A549 (cell line): ENCODE measurements around the gene OXTR. TPM values are rescaled to one million over a fixed set of nuclear protein-coding genes. Genes with fewer than 3 reads are reported as not detected.
A peak's percentile ranks its signal among the peaks of the same experiment; 100 is the strongest.

ENCODE experiments used
- ATAC-seq, 2 experiments: fragments of 200-7000 bp in 1 of 2; fragments of >200 bp in 1 of 2; cut with Nextera tagmentation in 1 of 2; cut with Tn5 transposase in 1 of 2; 3 replicates each; pipeline versions ENCODE4 v1.8.0 to v1.9.1; 2018 to 2020; ENCODE audit warnings: mild to moderate bottlenecking in 1 of 2, moderate library complexity in 1 of 2
- CTCF ChIA-PET: fragments of 300-600 bp; sonication (Branson Sonifier 250); formaldehyde crosslinking; extraction: SDS; loops from one replicate; lab custom pipeline; 2021; ENCODE audit warnings: antibody characterized with exemption, inconsistent platforms; lab: Yijun Ruan, JAX
- POLR2A ChIA-PET: fragments of 350-600 bp; formaldehyde crosslinking; extraction: SDS; loops from one replicate; lab custom pipeline; 2021; ENCODE audit warnings: antibody characterized with exemption, inconsistent platforms; lab: Yijun Ruan, JAX
- DNase-seq, 2 experiments: peaks; one replicate each; pipeline versions ENCODE4 v3.0.0 to v3.0.0-alpha.2; 2011 to 2016; ENCODE audit warnings: low read depth in 1 of 2, low spot score in 1 of 2
- FAIRE-seq: peaks from 2 replicates; lab custom pipeline; 2011; peaks lifted over from hg19 to GRCh38; lab: Jason Lieb, UNC
- H3K27ac ChIP-seq, 2 experiments: fragments of >200 bp; sonication (Bioruptor Twin); formaldehyde crosslinking; 3 replicates each; pipeline ENCODE4 v1.5.1; 2016 to 2017
- H3K4me1 ChIP-seq: fragments of >200 bp; sonication (Bioruptor Twin); formaldehyde crosslinking; 3 replicates; pipeline ENCODE4 v1.6.1; 2016
- H3K4me2 ChIP-seq: fragments of >200 bp; sonication (Bioruptor Twin); formaldehyde crosslinking; 3 replicates; pipeline ENCODE4 v1.6.1; 2016
- H3K4me3 ChIP-seq: fragments of >200 bp; sonication (Bioruptor Twin); formaldehyde crosslinking; 3 replicates; pipeline ENCODE4 v1.5.1; 2016
- H3K9me3 ChIP-seq: fragments of >200 bp; sonication (Bioruptor Twin); formaldehyde crosslinking; 3 replicates; pipeline ENCODE4 v1.6.1; 2016
- ATOH8 ChIP-seq: fragments of 250-450 bp; sonication (Bioruptor Pico); IDR thresholded peaks from 2 replicates; pipeline ENCODE4 v1.5.0; 2020; ENCODE audit warnings: low read depth, mild to moderate bottlenecking, moderate library complexity
- BCL3 ChIP-seq: fragments of >200 bp; sonication (Bioruptor Twin); formaldehyde crosslinking; IDR thresholded peaks from 3 replicates; pipeline ENCODE4 v1.6.1; 2016
- CBX2 ChIP-seq: fragments of 200-600 bp; sonication (generic); IDR thresholded peaks from 2 replicates; pipeline ENCODE4 v1.6.1; 2016; ENCODE audit warnings: low read depth, mild to moderate bottlenecking, borderline replicate concordance
- CBX8 ChIP-seq: fragments of 200-600 bp; sonication (generic); IDR thresholded peaks from 2 replicates; pipeline ENCODE4 v1.6.1; 2016
- CHD4 ChIP-seq: fragments of 200-600 bp; sonication (generic); IDR thresholded peaks from 2 replicates; pipeline ENCODE4 v1.6.1; 2016; ENCODE audit warnings: antibody characterized with exemption, mild to moderate bottlenecking, borderline replicate concordance
- ELK1 ChIP-seq: fragments of 150-350 bp; IDR thresholded peaks from 2 replicates; pipeline ENCODE4 v1.6.1; 2014; ENCODE audit warnings: low read depth, mild to moderate bottlenecking, low read length
- ESRRA ChIP-seq: fragments of 150-350 bp; IDR thresholded peaks from 2 replicates; pipeline ENCODE4 v1.6.1; 2014; ENCODE audit warnings: mild to moderate bottlenecking, low read length, borderline replicate concordance
- FOSL2 ChIP-seq, 2 experiments: fragments of 450-650 bp in 1 of 2; fragments of >200 bp in 1 of 2; sonication (Bioruptor Twin) in 1 of 2; formaldehyde crosslinking; IDR thresholded peaks; 2 replicates each; pipeline versions ENCODE4 v1.5.0 to v1.6.1; 2016 to 2020; ENCODE audit warnings: mild to moderate bottlenecking in 1 of 2, moderate library complexity in 1 of 2
- FOXS1 ChIP-seq: fragments of 250-450 bp; sonication (Bioruptor Pico); IDR thresholded peaks from 2 replicates; pipeline ENCODE4 v1.5.0; 2020; ENCODE audit warnings: mild to moderate bottlenecking, moderate library complexity
- GATA3 ChIP-seq: IDR thresholded peaks from 2 replicates; pipeline ENCODE4 v1.6.1; 2012; ENCODE audit warnings: borderline replicate concordance
- HDAC2 ChIP-seq: fragments of 200-600 bp; sonication (generic); IDR thresholded peaks from 2 replicates; pipeline ENCODE4 v1.6.1; 2016
- HES2 ChIP-seq: fragments of >200 bp; sonication (Bioruptor Twin); formaldehyde crosslinking; IDR thresholded peaks from 2 replicates; pipeline ENCODE4 v1.6.1; 2016
- HOXB13 ChIP-seq: fragments of 250-450 bp; sonication (Bioruptor Pico); IDR thresholded peaks from 2 replicates; pipeline ENCODE4 v1.5.0; 2020; ENCODE audit warnings: low read depth, mild to moderate bottlenecking, moderate library complexity
- JUN ChIP-seq, 2 experiments: fragments of >200 bp; sonication (Bioruptor Twin); formaldehyde crosslinking; IDR thresholded peaks; 2 replicates in 1 of 2; 3 replicates in 1 of 2; pipeline ENCODE4 v1.6.1; 2016 to 2017
- JUNB ChIP-seq: fragments of >200 bp; sonication (Bioruptor Twin); formaldehyde crosslinking; IDR thresholded peaks from 2 replicates; pipeline ENCODE4 v1.6.1; 2016
- KDM1A ChIP-seq: fragments of 200-600 bp; sonication (generic); IDR thresholded peaks from 2 replicates; pipeline ENCODE4 v1.6.1; 2016; ENCODE audit warnings: low read depth, mild to moderate bottlenecking
- MYC ChIP-seq: IDR thresholded peaks from 2 replicates; pipeline ENCODE4 v1.6.1; 2012; ENCODE audit warnings: mild to moderate bottlenecking, inconsistent platforms, low read length, improper control_type of control experiment, borderline replicate concordance
- NPAS2 ChIP-seq: fragments of 250-450 bp; sonication (Bioruptor Pico); IDR thresholded peaks from 2 replicates; pipeline ENCODE4 v1.8.0; 2022; ENCODE audit warnings: mild to moderate bottlenecking, moderate library complexity, borderline replicate concordance
- NR3C1 ChIP-seq: fragments of >200 bp; sonication (Bioruptor Twin); formaldehyde crosslinking; IDR thresholded peaks from 3 replicates; pipeline ENCODE4 v1.6.1; 2017
- PBX3 ChIP-seq: IDR thresholded peaks from 2 replicates; pipeline ENCODE4 v1.6.1; 2012
- POLR2AphosphoS2 ChIP-seq: conservative IDR thresholded peaks from 2 replicates; pipeline ENCODE4 v1.6.1; 2012; ENCODE audit warnings: low read length, improper control_type of control experiment, inconsistent platforms
- RAD21 ChIP-seq, 2 experiments: fragments of >200 bp in 1 of 2; sonication (Bioruptor Twin) in 1 of 2; formaldehyde crosslinking in 1 of 2; IDR thresholded peaks in 1 of 2; conservative IDR thresholded peaks in 1 of 2; 2 replicates in 1 of 2; 3 replicates in 1 of 2; pipeline ENCODE4 v1.6.1; 2012 to 2018; ENCODE audit warnings: inconsistent platforms in 1 of 2
- TP53 ChIP-seq: fragments of 250-450 bp; sonication (Bioruptor Pico); IDR thresholded peaks from 2 replicates; pipeline ENCODE4 v1.5.0; 2021; ENCODE audit warnings: mild to moderate bottlenecking, moderate library complexity
- ZFP36 ChIP-seq: fragments of 450-650 bp; IDR thresholded peaks from 2 replicates; pipeline ENCODE4 v1.6.1; 2014; ENCODE audit warnings: borderline replicate concordance; ENCODE audit not compliant: partially characterized antibody
- ZNF302 ChIP-seq: fragments of 250-450 bp; sonication (Bioruptor Pico); IDR thresholded peaks from 2 replicates; pipeline ENCODE4 v1.9.0; 2021; ENCODE audit warnings: inconsistent platforms, mild to moderate bottlenecking, moderate library complexity
- ZSCAN20 ChIP-seq: fragments of 250-450 bp; sonication (Bioruptor Pico); IDR thresholded peaks from 2 replicates; pipeline ENCODE4 v1.8.0; 2022; ENCODE audit warnings: mild to moderate bottlenecking, moderate library complexity
- WGBS: methylation state at CpG from one replicate; pipeline ENCODE4 v1.1.6; 2017; ENCODE audit errors: missing lambda C conversion rate; 5-methylcytosine and 5-hydroxymethylcytosine counted together
- polyA plus RNA-seq, 4 experiments: library from polyadenylated mRNA; depleted of rRNA in 3 of 4; stranded (reverse); fragments of >200 nt; fragmentation: RNase III in 1 of 4; extraction: RNeasy Plus Mini Kit Qiagen cat#74134 plus additional on column Dnase treatment in 1 of 4; gene quantifications; 2 replicates in 3 of 4; 3 replicates in 1 of 4; pipeline ENCODE4 v1.2.3, GENCODE V29; 2011 to 2017

Gene OXTR
- polyA plus RNA-seq, 2 of the 4 experiments (the other 2 are of a cell fraction) = 2.1 to 2.4 TPM

GRCh38 chr3:8768364-8769087 is 887 bp downstream of the OXTR start:
- ATAC-seq = peak; percentile 17 to 25; a peak in 3 of 6 replicates
- peak overlapping the region; percentile 68 to 83 for H3K27ac ChIP-seq
- peak overlapping the region; percentile 52 for H3K4me3 ChIP-seq
- H3K4me2 ChIP-seq = peak overlapping the region; percentile 93
- CTCF ChIA-PET = interaction anchor here (0.7 to 3.4 kb wide), 76 partner anchors 8 to 1263 kb away, joined by 3 to 77 read pairs (median 7); partner anchors contain the start of genes CAV3, RAD18 and SSUH2
- POLR2A ChIA-PET = interaction anchor here (1.4 kb wide), 1 partner anchor 27 kb away, joined by 3 read pairs; no protein-coding TSS in a partner anchor
- H3K9me3 ChIP-seq = no peaks in the 10 kb centered on the region
- no peaks in the 10 kb centered on the region for H3K4me1 ChIP-seq
- WGBS = 71% methylated on average over 31 of the region's 36 CpGs
- TF ChIP-seq NPAS2 (CRISPR knock-in tag) (no peak), KDM1A (no peak), FOXS1 (CRISPR knock-in tag) (no peak), ELK1 (no peak), CBX8 (no peak), NR3C1 (no peak), PBX3 (no peak), RAD21 (conservative IDR thresholded peaks at IDR 0.05 in 1 of 2, IDR thresholded peaks at IDR 0.05 in 1 of 2) (no peak), HDAC2 (no peak), JUNB (no peak), HES2 (no peak), CHD4 (no peak), GATA3 (no peak), HOXB13 (CRISPR knock-in tag) (no peak), CBX2 (no peak), FOSL2 (IDR thresholded peaks at IDR 0.05) (no peak), FOSL2 (CRISPR knock-in tag; IDR thresholded peaks at IDR 0.05) (no peak), ZNF302 (no peak), POLR2AphosphoS2 (no peak)
- no peak for FAIRE-seq
- DNase-seq = no peak

- no peak for ATAC-seq
- POLR2A ChIA-PET = no interaction called here
- no peak for DNase-seq
These were observed 1.6 kb downstream of the OXTR start for GRCh38 chr3:8767667-8768363.

GRCh38 chr3:8767256-8767666 is 2.2 kb downstream of the OXTR start:
- no peak for TF ChIP-seq TP53 (CRISPR knock-in tag)
- no peak for TF ChIP-seq POLR2AphosphoS2
- no peak for TF ChIP-seq ZSCAN20 (CRISPR knock-in tag)
- no peak for TF ChIP-seq BCL3
- TF ChIP-seq ATOH8 (CRISPR knock-in tag) = no peak
- no peak for TF ChIP-seq MYC
- TF ChIP-seq ZFP36 = no peak
- no peak for FAIRE-seq
- no peak overlapping the region for H3K4me3 ChIP-seq
- no peak for ATAC-seq
- DNase-seq = no peak
- H3K4me2 ChIP-seq = no peak overlapping the region
- ChIA-PET POLR2A (no interaction called here), CTCF (interaction anchor here (0.8 to 1.2 kb wide), 2 partner anchors 15 to 103 kb away, joined by 3 read pairs; no protein-coding TSS in a partner anchor)
- 97% methylated on average over 27 of the region's 37 CpGs for WGBS
- H3K9me3 ChIP-seq = no peaks in the 10 kb centered on the region
- H3K27ac ChIP-seq = no peak overlapping the region
- no peaks in the 10 kb centered on the region for H3K4me1 ChIP-seq

More at GRCh38 chr3:8767667-8768363, 1.6 kb downstream of the OXTR start:
- CTCF ChIA-PET = interaction anchor here (0.7 to 3.4 kb wide), 15 partner anchors 11 to 1262 kb away, joined by 3 to 56 read pairs (median 10); no protein-coding TSS in a partner anchor
- H3K4me1 ChIP-seq = no peaks in the 10 kb centered on the region
- FAIRE-seq = no peak
- H3K4me2 ChIP-seq = no peak overlapping the region
- no peak overlapping the region for H3K4me3 ChIP-seq
- WGBS = 94% methylated on average over 62 of the region's 74 CpGs
- H3K9me3 ChIP-seq = no peaks in the 10 kb centered on the region
- TF ChIP-seq JUN (IDR thresholded peaks at IDR 0.05) = no peak
- no peak for TF ChIP-seq ESRRA
- TF ChIP-seq FOXS1 (CRISPR knock-in tag) = no peak
- H3K27ac ChIP-seq = no peak overlapping the region
